Body of pancreas (tissue), 4 donors: Measurements from ENCODE around the gene TMEM178B. TPM values are rescaled to one million over a fixed set of nuclear protein-coding genes. Genes with fewer than 3 reads are reported as not detected.

ENCODE experiments used
- ATAC-seq: fragments of 150-250 bp; one replicate; pipeline ENCODE4 v1.9.1; 2016
- DNase-seq, 4 donors: peaks; one replicate each; pipeline ENCODE4 v3.0.0-alpha.2; 2019
- H3K27ac ChIP-seq, 4 donors: fragments of 200-600 bp; sonication (generic); 1 replicate in 3 of 4; 2 replicates in 1 of 4; pipeline versions ENCODE4 v1.5.1 to v1.6.1; 2016 to 2019; ENCODE audit warnings: mild to moderate bottlenecking in 1 of 4, mixed read lengths in 1 of 4, moderate library complexity in 1 of 4
- H3K27me3 ChIP-seq, 2 donors: fragments of 200-600 bp; sonication (generic); one replicate each; pipeline ENCODE4 v1.6.0; 2016; ENCODE audit warnings: mild to moderate bottlenecking in 1 of 2
- H3K36me3 ChIP-seq, 2 donors: fragments of 200-600 bp; sonication (generic); replicated peaks in 1 of 2; 2 replicates each; pipeline ENCODE4 v1.5.1; 2016; ENCODE audit warnings: low read depth in 2 of 2; ENCODE audit not compliant: insufficient read depth in 1 of 2
- H3K4me1 ChIP-seq: fragments of 200-600 bp; sonication (generic); one replicate; pipeline ENCODE4 v1.6.0; 2016
- H3K4me3 ChIP-seq, 2 donors: fragments of 200-600 bp; sonication (generic); 1 replicate in 1 of 2; 2 replicates in 1 of 2; pipeline ENCODE4 v1.5.1; 2016 to 2019
- H3K9me3 ChIP-seq, 3 donors: fragments of 200-600 bp; sonication (generic); 1 replicate in 2 of 3; 2 replicates in 1 of 3; pipeline ENCODE4 v1.5.1; 2016
- POLR2A ChIP-seq, 3 donors: fragments of 450-650 bp; IDR thresholded peaks; one replicate each; pipeline ENCODE4 v1.6.1; 2016; ENCODE audit warnings: antibody characterized with exemption in 3 of 3, mild to moderate bottlenecking in 2 of 3
- whole genome bisulfite sequencing, 2 donors: methylation state at CpG; one replicate each; pipeline ENCODE4 v1.1.5; 2017; 5-methylcytosine and 5-hydroxymethylcytosine counted together
- intact Hi-C: fragments of 100-400 bp; cut with DNase I; formaldehyde crosslinking; loops from one replicate; pipeline ENCODE4 v1.15.1; 2023
- total RNA-seq, 2 donors: library from RNA; depleted of rRNA; stranded (reverse); fragments of >200 nt; gene quantifications; one replicate each; pipeline ENCODE4 v1.1.0, GENCODE V29; 2016
- TF ChIP-seq, protein P1 (sequence below), 7 experiments: fragments of 450-650 bp in 4 of 7; fragments of 200-600 bp in 3 of 7; sonication (generic) in 3 of 7; IDR thresholded peaks; one replicate each; pipeline ENCODE4 v1.5.1; 2016 to 2019; ENCODE audit warnings: antibody characterized with exemption in 7 of 7

Gene TMEM178B
- total RNA-seq, 2 donors from 2014 or later, result 1.0 to 11.9 TPM

GRCh38 chr7:141363748-141364147 lies 289.9 kb downstream of the TMEM178B start:
- no peak overlapping the region for H3K27ac ChIP-seq
- no peaks in the 10 kb centered on the region for H3K27me3 ChIP-seq
- H3K9me3 ChIP-seq, result no peaks in the 10 kb centered on the region
- no peak for ATAC-seq
- intact Hi-C loops, result no loop called here
- DNase-seq, result no peak
- H3K4me1 ChIP-seq, result no peaks in the 10 kb centered on the region
- H3K4me3 ChIP-seq, result no peak overlapping the region
- no peaks in the 10 kb centered on the region for H3K36me3 ChIP-seq
- TF ChIP-seq POLR2A (IDR thresholded peaks at IDR 0.05), result no peak
- TF ChIP-seq, protein P1, sequence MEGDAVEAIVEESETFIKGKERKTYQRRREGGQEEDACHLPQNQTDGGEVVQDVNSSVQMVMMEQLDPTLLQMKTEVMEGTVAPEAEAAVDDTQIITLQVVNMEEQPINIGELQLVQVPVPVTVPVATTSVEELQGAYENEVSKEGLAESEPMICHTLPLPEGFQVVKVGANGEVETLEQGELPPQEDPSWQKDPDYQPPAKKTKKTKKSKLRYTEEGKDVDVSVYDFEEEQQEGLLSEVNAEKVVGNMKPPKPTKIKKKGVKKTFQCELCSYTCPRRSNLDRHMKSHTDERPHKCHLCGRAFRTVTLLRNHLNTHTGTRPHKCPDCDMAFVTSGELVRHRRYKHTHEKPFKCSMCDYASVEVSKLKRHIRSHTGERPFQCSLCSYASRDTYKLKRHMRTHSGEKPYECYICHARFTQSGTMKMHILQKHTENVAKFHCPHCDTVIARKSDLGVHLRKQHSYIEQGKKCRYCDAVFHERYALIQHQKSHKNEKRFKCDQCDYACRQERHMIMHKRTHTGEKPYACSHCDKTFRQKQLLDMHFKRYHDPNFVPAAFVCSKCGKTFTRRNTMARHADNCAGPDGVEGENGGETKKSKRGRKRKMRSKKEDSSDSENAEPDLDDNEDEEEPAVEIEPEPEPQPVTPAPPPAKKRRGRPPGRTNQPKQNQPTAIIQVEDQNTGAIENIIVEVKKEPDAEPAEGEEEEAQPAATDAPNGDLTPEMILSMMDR (IDR thresholded peaks at IDR 0.05), result no peak
- WGBS, 2 donors, result 97 to 100% methylated on average over 2 of the region's 2 CpGs

GRCh38 chr7:141366091-141366621 lies 292.3 kb downstream of the TMEM178B start:
- DNase-seq (no peak), ATAC-seq (no peak)
- no peak overlapping the region for H3K4me3 ChIP-seq
- H3K27me3 ChIP-seq, result no peaks in the 10 kb centered on the region
- TF ChIP-seq POLR2A (IDR thresholded peaks at IDR 0.05), result no peak
- TF ChIP-seq, protein P1 (IDR thresholded peaks at IDR 0.05), result no peak
- WGBS, 2 donors, result 39 to 44% methylated on average over 6 of the region's 6 CpGs
- H3K36me3 ChIP-seq, result no peaks in the 10 kb centered on the region
- H3K4me1 ChIP-seq, result no peaks in the 10 kb centered on the region
- H3K9me3 ChIP-seq, result no peaks in the 10 kb centered on the region
- no peak overlapping the region for H3K27ac ChIP-seq
- intact Hi-C loops, result no loop called here

DNA sequence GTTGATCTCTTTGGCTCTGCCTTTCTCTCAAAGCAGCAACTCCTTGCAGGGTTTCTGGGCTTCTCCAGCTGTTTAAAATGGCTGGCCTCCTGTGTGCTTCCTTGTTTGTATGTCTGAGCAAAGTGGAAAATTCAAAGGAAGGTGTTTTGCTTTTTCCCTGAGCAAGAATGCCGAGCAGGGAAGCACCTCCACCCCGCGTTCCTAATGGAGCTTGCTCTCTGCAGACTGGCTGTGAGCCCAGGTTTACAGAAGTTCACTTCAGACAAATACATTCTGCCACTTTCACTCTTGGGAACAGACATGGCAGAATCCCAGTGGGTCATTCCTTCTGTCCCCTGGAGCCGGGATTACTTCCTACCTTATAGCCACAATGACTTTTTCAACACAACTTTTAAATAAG lies 295.6 kb downstream of the TMEM178B start:
- Histone ChIP-seq H3K27me3 (no peaks in the 10 kb centered on the region), H3K4me3 (no peak overlapping the region), H3K27ac (no peak overlapping the region), H3K36me3 (no peaks in the 10 kb centered on the region), H3K4me1 (no peaks in the 10 kb centered on the region), H3K9me3 (no peaks in the 10 kb centered on the region)
- intact Hi-C loops, result no loop called here
- ATAC-seq (no peak), DNase-seq (peak in 2 of 4 donors; percentile 8 to 27)
- no peak for TF ChIP-seq POLR2A (IDR thresholded peaks at IDR 0.05)
- TF ChIP-seq, protein P1 (IDR thresholded peaks at IDR 0.05), result no peak
- 57 to 68% methylated on average over 4 of the region's 4 CpGs for WGBS, 2 donors

GRCh38 chr7:141370178-141370577 lies 296.3 kb downstream of the TMEM178B start:
- Histone ChIP-seq H3K4me1 (no peaks in the 10 kb centered on the region), H3K4me3 (no peak overlapping the region), H3K36me3 (no peaks in the 10 kb centered on the region), H3K27me3 (no peaks in the 10 kb centered on the region), H3K9me3 (no peaks in the 10 kb centered on the region), H3K27ac (no peak overlapping the region)
- TF ChIP-seq, protein P1 (IDR thresholded peaks at IDR 0.05), result no peak
- no peak for TF ChIP-seq POLR2A (IDR thresholded peaks at IDR 0.05)
- intact Hi-C loops, result no loop called here
- ATAC-seq, result no peak
- WGBS, 2 donors, result 75 to 84% methylated on average over 5 of the region's 5 CpGs
- no peak for DNase-seq

DNA sequence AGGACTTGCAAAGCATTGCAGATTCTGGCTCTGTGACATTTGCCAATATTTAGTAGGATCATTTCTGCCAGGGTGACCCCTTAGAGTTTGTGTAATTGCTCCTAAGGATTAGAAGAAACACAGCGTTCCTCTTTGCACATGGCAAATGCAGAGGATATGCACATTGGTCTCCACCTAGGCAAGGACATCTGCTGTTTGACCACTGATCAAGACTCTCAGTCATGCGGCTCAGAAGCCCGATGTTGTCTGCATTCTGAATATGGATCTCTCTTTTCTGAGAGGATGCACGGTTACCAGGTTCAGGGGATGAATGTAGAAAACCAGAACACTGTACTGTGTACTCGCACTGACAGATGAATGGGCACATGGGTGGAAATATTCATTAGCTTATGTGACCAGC lies 296.8 kb downstream of the TMEM178B start:
- no peak for ATAC-seq
- no peaks in the 10 kb centered on the region for H3K9me3 ChIP-seq
- no peak overlapping the region for H3K27ac ChIP-seq
- H3K4me1 ChIP-seq, result no peaks in the 10 kb centered on the region
- 90 to 92% methylated on average over 5 of the region's 5 CpGs for WGBS, 2 donors
- no peak for TF ChIP-seq POLR2A (IDR thresholded peaks at IDR 0.05)
- TF ChIP-seq, protein P1 (IDR thresholded peaks at IDR 0.05), result no peak
- no peaks in the 10 kb centered on the region for H3K27me3 ChIP-seq
- H3K4me3 ChIP-seq, result no peak overlapping the region
- DNase-seq, result no peak
- intact Hi-C loops, result no loop called here
- H3K36me3 ChIP-seq, result no peaks in the 10 kb centered on the region
